ENCODE results near the gene CIBAR2.

CIBAR2 gene

DNA sequence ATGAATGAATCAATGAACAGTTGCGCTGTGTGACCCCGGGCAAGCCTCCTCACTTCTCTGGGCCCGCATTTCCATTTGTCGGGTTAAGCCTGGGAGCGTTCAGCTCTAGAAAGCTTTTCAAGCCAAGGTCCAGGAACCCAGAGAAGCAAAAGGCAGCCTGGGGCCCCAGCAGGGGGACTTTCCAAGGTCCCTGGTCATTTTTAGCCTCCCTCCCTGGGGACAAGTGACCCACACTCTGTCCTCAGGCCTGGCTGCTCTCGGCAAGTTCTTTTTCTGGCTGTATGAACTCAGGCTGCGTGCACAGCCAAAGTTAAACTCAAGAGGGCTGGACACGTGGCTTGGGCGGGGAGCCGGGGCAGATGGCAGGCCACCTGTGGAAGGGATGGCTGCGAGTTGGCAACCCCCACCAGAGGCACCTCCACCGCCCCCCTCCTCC lies 41.4 kb upstream of the CIBAR2 start:
- no peaks in the 10 kb centered on the region for H3K9me3 ChIP-seq (ENCODE audit: insufficient read depth, low read length)
- no peak overlapping the region for H3K9ac ChIP-seq (ENCODE audit: low read length)
- no peaks in the 10 kb centered on the region for H3K79me2 ChIP-seq (ENCODE audit: low read length)
- TF ChIP-seq EZH2phosphoT487 (IDR thresholded peaks at IDR 0.05; ENCODE audit: low read depth) = no peak
- TF ChIP-seq CTCF (IDR thresholded peaks at IDR 0.05; ENCODE audit: low read depth, low read length) = no peak
- H3K36me3 ChIP-seq (replicated peaks; ENCODE audit: low read depth, low read length) = no peaks in the 10 kb centered on the region
- H4K20me1 ChIP-seq (ENCODE audit: insufficient read depth, low read length) = no peaks in the 10 kb centered on the region
- H3K4me2 ChIP-seq (ENCODE audit: low read length) = no peak overlapping the region
- H3K27me3 ChIP-seq (ENCODE audit: low read depth, low read length) = peaks cover 7% of the 10 kb centered on the region
- 0 out of 2 replicates have a peak, but pooled peaks cover 3% of the 10 kb centered on the region for H3K4me1 ChIP-seq (ENCODE audit: low read length)
- no peak overlapping the region for H2AFZ ChIP-seq (ENCODE audit: low read depth, low read length)
- no peak overlapping the region for H3K4me3 ChIP-seq (ENCODE audit: low read length)
- no peak overlapping the region for H3K27ac ChIP-seq (ENCODE audit: low read length)

GRCh38 chr16:85153046-85153445 lies 40.8 kb upstream of the CIBAR2 start:
- Histone ChIP-seq H3K4me3 (ENCODE audit: low read length) (no peak overlapping the region), H3K27ac (ENCODE audit: low read length) (no peak overlapping the region), H3K4me1 (ENCODE audit: low read length) (no peaks in the 10 kb centered on the region), H3K4me2 (ENCODE audit: low read length) (no peak overlapping the region), H3K9ac (ENCODE audit: low read length) (no peak overlapping the region), H3K79me2 (ENCODE audit: low read length) (no peaks in the 10 kb centered on the region), H3K36me3 (replicated peaks; ENCODE audit: low read depth, low read length) (no peaks in the 10 kb centered on the region), H2AFZ (ENCODE audit: low read depth, low read length) (no peak overlapping the region), H3K9me3 (ENCODE audit: insufficient read depth, low read length) (no peaks in the 10 kb centered on the region), H3K27me3 (ENCODE audit: low read depth, low read length) (peaks cover 5% of the 10 kb centered on the region), H4K20me1 (ENCODE audit: insufficient read depth, low read length) (no peaks in the 10 kb centered on the region)
- TF ChIP-seq CTCF (IDR thresholded peaks at IDR 0.05; ENCODE audit: low read depth, low read length) = no peak
- TF ChIP-seq EZH2phosphoT487 (IDR thresholded peaks at IDR 0.05; ENCODE audit: low read depth) = no peak

GRCh38 chr16:85152414-85153030 lies 40.2 kb upstream of the CIBAR2 start:
- TF ChIP-seq EZH2phosphoT487 (IDR thresholded peaks at IDR 0.05; ENCODE audit: low read depth) (no peak), CTCF (IDR thresholded peaks at IDR 0.05; ENCODE audit: low read depth, low read length) (no peak)
- Histone ChIP-seq H2AFZ (ENCODE audit: low read depth, low read length) (no peak overlapping the region), H3K27ac (ENCODE audit: low read length) (no peak overlapping the region), H3K4me3 (ENCODE audit: low read length) (no peak overlapping the region), H4K20me1 (ENCODE audit: insufficient read depth, low read length) (no peaks in the 10 kb centered on the region), H3K4me2 (ENCODE audit: low read length) (no peak overlapping the region), H3K4me1 (ENCODE audit: low read length) (no peaks in the 10 kb centered on the region), H3K27me3 (ENCODE audit: low read depth, low read length) (peaks cover 4% of the 10 kb centered on the region; the same call in 1 of the 2 replicates), H3K9ac (ENCODE audit: low read length) (no peak overlapping the region), H3K36me3 (replicated peaks; ENCODE audit: low read depth, low read length) (no peaks in the 10 kb centered on the region), H3K79me2 (ENCODE audit: low read length) (no peaks in the 10 kb centered on the region), H3K9me3 (ENCODE audit: insufficient read depth, low read length) (no peaks in the 10 kb centered on the region)

DNA sequence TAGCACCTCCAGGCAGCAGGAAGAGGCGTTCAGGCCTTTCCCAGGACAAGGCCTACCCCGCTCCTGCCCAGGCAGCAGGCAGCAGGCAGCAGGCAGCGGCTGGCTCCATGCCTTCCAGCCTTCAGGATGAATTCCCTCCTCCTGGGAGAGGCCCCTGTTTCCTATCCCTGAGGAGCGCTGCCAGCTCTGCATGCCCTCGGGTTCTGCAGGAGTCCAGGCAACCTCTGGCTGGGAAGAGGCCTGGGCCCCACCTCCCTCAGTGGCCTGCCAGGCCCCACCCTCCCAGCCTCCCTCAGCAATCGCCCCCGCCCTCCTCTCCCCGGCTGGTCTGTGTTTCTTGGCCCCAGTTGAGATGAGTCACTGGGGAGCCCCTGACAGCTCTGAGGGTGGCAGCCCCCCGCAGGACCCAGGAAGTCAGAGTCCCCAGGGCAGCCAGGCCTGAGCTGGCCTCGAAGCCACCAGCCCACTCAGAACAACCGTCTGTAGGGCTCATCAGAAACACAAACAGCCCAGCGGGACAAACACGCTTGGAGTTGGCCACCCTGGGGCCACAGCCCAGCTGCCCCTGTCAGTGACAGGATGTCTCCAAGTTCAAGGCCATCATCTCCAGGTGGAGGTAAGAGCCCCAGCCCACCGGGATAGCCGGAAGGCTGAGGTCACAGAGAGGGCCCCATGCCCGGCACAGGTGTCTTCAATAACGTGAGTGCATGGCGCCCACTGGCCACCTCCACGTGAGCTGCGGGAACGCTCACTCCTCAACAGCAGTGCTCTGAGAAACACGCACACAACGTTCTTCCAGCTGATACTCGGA lies 39.5 kb upstream of the CIBAR2 start:
- Histone ChIP-seq H3K4me1 (ENCODE audit: low read length) (no peaks in the 10 kb centered on the region), H3K79me2 (ENCODE audit: low read length) (no peaks in the 10 kb centered on the region), H3K9me3 (ENCODE audit: insufficient read depth, low read length) (no peaks in the 10 kb centered on the region), H3K4me2 (ENCODE audit: low read length) (no peak overlapping the region), H3K27ac (ENCODE audit: low read length) (no peak overlapping the region), H3K9ac (ENCODE audit: low read length) (no peak overlapping the region), H2AFZ (ENCODE audit: low read depth, low read length) (no peak overlapping the region), H3K36me3 (replicated peaks; ENCODE audit: low read depth, low read length) (no peaks in the 10 kb centered on the region), H4K20me1 (ENCODE audit: insufficient read depth, low read length) (no peaks in the 10 kb centered on the region), H3K4me3 (ENCODE audit: low read length) (no peak overlapping the region), H3K27me3 (ENCODE audit: low read depth, low read length) (peaks cover 4% of the 10 kb centered on the region; the same call in 1 of the 2 replicates)
- TF ChIP-seq EZH2phosphoT487 (IDR thresholded peaks at IDR 0.05; ENCODE audit: low read depth) (no peak), CTCF (IDR thresholded peaks at IDR 0.05; ENCODE audit: low read depth, low read length) (no peak)

All from OCI-LY3 (cell line).